GM21423 (cell line): Measurements from ENCODE around the gene COL16A1.

Experiments
- ATAC-seq: cut with Tn5 transposase; IDR thresholded peaks from one replicate; pipeline ENCODE4 v1.9.1; 2021; ENCODE audit warnings: mild to moderate bottlenecking, moderate library complexity; ENCODE audit not compliant: unreplicated experiment

The COL16A1 gene

DNA sequence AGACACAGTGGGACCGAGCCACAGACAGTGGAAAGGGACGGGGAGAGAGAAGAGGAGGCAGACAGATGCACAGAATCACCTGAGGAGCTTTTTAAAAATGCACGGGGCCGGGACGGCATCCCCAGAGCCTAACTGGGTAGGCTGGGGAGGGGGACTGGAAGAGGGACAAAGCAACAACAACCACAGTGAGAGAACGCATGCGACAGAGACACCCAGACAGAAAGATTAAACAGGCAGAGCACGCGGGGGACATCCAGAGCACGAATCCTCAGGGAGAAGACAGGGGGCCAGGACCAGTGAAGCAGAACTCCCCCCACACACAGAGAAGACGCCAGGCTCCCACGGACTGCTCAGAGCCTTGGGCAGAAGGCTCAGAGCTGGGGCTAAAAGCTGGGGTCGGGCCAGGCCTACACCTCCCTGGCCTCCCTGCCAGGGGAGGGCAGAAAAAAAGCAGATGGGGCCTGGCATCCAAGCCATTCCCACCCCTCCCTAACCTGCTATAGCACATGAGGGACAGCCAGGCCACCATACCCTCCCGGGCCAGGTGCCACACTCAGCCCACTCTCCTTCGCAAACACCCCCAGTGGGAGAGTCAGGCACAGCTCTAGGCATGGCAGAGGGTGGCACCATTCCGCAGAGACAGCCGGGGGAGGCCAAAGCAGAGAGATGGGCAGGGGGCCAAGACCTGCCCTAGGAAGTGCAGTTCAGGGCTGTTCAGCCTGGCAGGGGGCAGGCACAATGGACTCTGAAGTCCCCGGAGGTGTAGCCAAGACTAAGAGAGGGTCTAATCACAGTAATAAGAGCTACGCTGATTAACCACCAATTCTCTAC, 29.8 kb upstream of the COL16A1 start:
- ATAC-seq, result no peak

DNA sequence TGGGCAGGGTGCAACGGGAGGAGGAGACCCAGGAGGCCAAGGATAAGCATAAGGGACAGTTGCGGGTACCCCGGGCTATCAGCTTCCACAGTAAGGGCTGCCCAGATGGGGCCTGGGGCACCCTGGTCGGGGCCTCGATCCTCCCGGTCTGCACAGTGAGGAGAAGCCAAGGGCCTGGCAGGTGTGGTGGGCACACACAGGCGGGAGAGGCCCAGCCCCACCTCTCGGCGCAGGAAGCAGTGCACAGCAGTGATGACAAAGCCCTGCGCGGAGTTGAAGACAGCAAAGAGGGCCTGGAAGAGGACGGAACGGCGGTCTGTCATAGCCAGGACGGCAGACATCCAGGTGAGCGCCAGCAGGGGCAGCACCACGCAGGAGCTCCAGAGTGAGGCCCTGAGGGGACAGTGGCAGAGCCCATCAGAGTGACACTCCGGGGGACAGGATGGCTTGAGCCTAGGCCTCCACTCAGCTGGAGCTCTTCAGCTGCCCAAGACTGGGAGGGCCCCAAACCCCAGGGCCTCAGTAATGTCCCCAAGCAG, 29.0 kb upstream of the COL16A1 start:
- no peak for ATAC-seq

DNA sequence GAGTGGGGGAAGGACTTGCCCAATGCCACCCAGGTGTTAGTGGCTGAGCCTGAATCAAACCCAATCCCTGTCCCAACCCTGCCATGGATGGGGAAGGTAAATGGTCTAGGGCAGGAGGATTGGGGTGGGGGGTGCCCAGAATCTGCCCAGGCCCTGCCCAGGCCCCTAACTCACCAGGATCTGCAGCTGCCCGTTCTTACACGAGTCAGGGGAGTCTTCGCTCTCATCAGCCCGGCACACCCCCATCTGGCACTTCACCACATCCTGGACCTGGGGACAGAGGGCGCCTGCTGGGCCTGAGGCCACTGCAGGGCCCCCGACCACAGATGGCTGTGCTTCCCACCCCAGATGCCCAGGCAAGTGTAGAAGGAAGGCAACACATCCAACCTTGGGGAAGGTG, 28.5 kb upstream of the COL16A1 start:
- ATAC-seq, result no peak

DNA sequence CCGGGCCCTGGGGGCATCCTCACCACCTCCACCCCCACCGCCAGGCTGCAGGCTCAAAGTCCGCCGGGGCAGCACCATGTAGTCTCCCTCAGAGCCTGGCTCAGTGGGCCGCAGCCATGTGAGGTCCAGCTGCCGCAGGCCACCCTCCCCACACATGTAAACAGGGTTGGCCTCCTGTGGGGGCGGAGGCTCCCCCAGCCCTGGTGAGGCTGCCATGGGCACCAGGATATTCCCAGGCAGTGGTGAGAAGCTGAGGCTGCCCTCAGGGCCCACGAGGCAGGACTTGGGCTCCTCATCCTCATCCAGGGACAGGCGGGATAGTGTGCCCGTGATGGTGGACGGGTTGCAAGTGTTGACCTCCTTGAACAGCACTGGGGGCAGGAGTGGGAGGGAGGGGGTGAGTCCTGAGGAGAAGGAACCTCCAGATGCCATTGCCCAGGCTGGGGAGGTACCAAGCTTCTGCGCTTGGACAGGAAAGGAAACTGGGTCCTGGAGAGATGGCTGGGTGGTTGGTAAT, 27.3 kb upstream of the COL16A1 start:
- ATAC-seq, result no peak

DNA sequence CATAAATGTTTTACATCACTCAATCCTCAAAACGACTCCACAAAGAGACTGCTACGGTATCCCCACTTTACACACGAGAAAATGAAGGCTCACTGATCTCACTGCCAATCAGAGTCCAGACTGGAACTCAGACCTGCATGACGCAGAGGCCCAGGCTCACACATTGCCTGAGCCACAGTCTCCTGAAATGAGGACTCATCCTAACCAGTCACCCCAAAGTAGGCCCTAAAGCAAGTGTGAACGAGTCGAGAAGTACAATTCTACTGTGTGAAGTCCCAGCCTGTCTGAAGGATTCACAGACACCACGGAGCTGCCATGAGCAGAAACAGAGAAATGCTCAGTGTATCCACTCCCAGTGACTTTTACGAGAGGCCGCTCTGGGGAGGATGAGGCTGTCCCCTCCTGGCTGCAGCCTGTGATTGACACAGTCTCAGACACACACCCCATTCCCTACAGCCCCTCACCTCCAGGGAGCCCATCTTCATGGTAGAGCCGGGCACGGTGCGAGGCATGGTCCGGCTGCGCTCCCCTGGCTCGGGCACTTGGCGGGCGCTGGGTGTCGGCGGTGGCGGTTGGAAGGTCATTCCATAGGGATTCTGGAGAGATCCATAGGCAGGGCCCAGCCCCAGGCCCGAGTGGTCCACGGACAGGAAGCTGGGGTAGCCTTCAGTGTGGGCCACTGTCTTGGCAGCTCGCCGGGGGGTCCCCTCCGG, 26.7 kb upstream of the COL16A1 start:
- ATAC-seq, result no peak

DNA sequence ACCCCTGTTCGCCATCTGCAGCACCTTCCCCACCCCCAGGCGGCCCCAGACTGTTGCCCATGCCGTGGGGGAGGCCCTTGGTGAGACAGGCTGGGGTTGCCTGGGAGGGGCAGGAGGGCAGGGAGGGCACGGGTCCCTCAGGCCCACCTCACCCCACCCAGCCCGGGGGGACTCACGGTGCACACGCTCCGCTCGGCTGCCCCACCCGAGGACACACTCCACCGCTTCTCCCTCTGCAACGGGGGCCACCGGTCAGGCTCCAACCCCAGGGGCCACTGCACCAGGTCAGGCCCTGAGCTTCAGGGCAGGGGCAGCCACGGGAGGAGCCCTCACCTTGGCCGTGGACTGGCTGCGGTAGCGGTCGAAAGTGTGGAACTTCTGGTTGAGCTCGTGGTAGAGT, 24.0 kb upstream of the COL16A1 start:
- ATAC-seq, result no peak

DNA sequence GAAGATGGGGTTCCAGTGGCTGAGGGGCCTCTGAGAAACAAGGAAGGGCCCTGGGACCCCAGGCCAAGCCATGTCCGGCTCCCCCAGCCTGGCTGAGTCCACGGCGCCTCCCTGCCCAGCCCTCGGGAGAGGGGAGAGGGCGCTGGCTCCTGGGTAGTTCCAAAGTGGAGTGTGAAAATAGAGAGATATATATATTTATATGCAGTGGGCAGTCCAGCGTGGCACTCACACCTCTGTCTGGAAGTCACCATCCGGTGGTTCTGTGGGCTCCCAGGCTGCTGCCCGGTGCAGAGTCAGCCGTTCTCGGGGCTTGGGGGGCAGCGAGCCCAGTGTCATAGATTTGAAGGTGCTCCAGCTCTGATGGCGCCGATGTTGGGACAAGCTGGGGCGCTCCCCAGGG, 23.4 kb upstream of the COL16A1 start:
- no peak for ATAC-seq

DNA sequence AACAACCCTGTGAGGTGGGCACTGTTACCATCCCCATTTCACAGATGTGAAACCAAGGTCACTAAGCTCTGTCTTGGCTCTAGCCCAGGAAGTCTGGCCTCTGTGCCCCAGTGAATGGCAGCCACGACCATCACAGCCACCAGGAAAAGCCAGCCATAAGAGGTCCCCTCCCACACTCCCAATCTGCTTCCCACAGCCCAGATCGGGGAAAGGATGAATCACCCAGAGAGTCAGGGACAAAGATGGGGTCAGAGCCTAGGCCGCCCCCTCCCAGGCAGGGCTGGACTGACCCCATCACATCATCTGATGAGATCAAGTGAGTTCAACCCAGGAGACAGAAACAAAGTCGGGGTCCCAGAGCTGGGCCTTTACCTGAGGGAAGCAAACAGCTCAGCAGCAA, 22.9 kb upstream of the COL16A1 start:
- ATAC-seq, result no peak

DNA sequence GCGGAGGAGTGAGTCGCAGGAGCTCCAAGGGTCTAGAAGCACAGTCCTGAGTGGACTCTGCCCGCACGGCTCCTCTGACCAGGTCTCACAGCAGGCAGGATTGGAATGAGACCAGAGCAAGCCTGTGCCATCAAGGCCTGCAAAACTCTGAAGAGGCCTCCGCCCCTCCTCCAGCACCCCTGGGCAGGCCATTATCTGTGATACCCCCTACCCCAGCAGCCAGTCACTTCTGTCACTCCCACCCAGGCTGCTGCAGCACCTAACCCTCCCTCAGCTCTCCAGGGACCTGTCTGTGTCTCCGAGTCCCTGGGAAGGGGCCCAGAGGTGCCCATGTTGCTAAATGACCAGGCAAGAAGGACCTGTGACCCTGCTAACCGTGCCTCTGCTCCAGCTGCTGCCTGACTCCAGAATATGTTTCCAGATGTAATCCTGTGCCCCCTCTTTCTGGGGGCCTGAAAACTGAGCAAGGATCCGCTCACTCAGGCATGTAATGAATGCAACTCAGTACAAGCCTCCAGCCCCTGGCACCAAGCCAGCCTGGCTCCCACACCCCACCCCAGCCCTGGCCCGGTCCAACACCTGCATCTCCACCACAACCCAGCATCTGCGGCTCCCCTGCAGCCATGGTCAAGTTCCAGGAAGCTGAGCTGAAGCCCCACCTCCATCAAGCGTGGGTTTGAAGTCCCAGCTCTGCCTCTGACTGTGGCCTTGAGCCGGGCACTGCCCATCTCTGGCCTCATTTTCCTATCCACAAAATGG, 22.1 kb upstream of the COL16A1 start:
- ATAC-seq, result no peak

DNA sequence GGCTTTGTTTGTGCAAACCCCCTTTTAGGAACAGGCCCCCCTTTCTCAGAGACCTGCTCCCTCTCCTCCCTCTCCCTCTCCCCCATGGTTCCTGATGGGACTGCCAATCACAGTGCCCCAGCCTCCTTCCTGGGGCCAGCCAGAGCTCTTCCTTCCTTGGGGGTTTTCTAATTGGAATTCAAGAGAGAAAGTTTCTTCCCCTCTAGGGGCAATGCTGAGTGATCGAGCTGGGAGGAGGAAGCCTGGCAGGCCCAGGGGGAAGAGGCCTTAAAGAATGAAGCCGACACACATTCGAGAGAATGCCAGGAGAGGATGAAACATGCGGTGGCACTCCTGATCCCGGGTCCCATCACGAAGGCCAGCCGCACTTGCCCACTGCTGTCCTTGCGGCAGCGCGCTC, 21.3 kb upstream of the COL16A1 start:
- ATAC-seq, result no peak

DNA sequence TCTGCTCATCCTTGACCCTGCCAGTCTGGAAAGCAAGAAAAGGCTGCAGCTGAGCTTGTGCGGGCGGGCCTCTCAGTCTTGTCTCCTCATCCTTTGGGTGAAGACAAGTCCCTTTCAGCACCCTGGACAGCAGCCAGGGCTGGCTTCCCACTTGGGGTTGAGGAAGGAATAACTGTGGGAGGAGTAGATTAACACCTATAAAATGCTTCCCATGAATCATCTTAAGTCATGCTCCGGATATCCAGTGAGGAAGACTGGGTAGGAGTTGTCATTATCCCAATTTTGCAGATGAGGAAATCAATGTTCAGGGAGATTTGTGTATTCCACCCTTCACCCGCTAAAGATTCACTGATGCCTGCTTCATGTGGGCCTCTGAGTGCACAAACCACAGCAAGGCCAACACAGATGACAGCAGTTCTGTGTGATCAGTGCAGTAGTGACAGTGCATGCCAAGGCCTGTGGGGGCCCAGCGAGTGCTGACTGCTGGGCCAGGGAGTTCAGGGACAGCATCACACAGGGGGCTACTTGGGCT, 20.1 kb upstream of the COL16A1 start:
- ATAC-seq, result no peak

DNA sequence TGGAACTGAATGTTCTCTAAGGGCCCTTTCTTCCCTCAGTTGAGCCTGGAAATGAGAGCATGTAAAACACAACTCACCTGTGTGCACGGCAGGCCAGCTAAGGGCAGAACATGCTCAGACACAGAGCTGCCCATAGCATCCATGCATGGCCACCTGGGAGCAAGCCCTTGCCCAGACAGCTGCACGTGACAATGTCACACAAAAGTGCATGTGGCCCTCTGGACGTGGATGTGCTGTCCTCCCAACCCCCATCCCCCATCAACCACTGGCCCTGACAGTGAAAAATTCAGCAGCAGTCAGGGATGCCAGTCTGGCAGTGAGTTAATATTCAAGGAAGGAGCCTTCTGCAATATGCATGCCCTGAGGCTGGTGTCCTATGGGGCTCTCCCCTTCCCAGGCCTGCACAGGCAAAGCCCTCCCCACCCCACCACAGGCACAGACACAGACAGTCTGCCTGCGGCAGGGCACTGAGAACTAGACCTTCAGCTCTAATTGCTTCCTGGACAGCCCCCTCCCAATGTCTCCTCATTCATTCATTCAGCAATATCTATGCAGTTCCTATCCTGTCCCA, 14.6 kb upstream of the COL16A1 start:
- no peak for ATAC-seq

DNA sequence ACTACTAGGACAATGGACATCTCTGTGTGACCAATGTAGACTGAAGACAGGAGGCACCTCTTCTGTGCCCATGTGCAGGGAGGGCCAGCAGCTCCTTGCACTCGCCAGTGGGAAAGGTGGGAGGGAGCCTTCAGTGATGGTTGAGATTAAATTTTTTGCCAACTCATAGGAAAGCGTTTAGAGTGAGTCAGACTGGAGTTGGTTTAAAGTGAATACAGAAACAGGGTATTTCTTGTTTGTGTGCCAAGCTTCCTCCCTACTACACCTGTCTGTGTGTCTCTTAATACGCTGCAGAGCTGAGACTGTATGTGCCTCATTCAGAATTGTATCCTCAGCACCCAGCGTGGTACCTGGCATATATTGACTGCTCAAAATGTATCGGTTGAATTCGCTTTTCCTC, 13.5 kb upstream of the COL16A1 start:
- no peak for ATAC-seq

DNA sequence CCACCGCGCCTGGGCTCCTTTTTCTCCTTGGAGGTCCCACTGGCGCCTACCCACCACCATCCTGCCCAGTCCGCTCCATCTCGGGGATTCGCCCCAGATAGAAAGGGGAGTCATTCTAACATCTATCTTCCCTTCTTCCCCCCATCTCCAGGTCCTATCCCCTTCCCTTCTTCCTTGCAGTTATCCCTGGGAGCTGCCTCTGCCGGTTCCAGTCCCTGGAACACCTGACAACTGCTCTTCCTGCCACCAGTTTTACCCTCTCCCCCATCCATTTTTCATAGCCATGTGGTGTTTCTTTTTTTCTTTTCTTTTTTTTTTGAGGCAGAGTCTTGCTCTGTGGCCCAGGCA, 12.0 kb upstream of the COL16A1 start:
- ATAC-seq, result no peak

DNA sequence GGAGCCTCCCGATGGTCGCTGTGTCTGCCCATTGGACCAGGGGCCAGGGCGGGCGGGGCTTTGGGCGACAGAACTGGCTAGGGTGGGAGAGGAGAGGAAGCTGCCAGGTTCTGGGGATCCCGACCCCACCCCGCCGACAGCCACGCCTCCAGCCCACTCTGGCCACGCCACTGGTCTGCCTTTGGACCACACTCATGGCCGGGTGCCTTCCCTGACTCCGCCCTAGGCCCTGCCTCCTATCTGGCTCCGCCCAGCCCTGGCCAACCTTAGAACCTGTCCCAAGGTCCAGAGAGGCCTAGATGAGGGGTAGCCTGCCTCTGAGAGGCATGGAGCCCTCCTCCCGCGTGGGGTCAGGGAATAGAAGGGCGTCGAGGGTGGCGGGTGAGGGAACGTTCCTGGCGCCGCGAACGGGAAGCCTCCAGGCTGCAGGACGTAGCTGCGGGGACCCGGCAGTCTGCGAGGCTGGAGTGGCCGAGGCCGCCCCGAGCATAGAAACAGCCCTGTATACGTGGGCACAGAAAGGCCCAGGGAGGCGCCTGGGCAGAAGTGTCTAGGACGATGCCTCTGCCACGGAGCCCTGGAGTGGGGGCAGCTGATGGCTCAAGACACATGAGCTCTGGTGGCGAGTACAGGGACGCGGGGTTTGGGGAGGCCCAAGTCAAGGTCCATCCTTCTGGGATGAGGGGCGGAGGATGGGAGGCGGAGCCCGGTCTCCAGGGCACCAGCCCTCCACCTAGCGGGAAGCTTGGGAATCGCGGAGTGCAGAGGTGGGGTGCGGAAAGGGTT, 11.5 kb upstream of the COL16A1 start:
- ATAC-seq, result no peak

DNA sequence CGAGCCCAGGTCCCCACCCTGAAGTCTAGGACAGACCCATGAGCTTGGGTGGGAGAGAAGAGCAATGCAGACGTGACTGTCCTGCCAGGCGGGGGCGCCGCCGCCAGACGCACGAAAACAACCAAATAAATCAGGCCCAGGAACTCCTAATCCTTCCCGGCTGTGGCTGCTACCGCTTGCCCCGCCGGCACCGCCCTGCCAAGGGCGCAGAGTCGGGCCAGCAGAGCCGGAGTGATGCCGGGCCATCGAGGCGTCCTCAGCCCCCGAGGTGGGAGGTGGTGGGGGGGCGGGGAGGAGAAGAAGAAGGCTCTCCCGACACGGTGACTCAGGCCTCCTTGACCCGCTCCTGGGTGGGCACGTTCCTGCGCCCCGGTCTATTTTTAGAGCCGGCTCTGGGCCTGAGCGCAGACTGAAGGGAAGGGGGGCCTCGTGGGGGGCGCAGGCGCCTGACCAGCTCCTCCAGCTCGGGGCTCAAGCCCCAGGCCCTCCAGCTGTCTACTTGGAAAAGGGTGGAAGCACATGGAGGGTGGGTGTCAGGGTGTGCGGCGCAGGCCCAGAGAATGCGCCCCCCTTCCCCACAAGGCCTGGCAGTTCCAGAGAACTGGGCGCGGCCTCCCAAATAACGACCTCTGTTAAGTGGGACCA, 10.7 kb upstream of the COL16A1 start:
- ATAC-seq, result no peak

DNA sequence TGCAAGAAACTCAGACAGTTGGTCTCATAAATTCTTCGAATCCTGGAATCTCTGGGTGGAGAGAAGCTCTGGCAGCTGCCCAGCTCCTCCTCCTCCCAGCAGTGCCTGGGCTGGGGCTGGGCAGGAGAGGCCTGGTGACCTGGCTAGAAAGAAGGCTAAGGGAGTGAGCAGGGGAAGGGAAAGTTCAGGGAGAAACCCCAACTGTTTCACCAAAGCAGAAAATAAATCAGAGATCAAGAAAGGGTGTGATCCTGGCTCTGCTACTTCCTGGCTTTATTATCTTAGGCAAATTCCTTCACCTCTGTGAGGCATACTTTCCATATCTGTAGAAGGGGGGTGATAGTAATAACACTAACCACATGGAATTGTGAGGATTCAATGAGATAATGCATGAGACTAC, 8.8 kb upstream of the COL16A1 start:
- ATAC-seq, result no peak

DNA sequence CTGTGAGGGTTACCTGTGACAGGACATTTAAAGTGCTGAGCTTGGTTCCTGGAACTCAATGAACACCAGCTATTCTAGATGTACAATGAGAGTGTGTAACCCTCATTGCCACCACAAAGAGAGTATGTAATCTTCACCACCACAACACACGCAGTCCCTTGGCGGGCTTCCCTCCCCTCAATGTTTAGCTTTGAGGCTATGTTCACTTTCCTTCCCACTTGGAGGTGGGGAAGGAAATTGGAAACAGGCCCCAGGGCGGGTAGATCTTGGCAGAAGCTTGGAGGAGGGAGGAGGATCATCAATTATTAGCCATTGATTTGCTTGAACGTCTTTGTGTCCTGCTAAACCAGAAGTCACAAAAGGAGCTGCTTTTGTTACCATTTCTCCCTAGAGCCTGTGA, 8.3 kb upstream of the COL16A1 start:
- ATAC-seq, result no peak

DNA sequence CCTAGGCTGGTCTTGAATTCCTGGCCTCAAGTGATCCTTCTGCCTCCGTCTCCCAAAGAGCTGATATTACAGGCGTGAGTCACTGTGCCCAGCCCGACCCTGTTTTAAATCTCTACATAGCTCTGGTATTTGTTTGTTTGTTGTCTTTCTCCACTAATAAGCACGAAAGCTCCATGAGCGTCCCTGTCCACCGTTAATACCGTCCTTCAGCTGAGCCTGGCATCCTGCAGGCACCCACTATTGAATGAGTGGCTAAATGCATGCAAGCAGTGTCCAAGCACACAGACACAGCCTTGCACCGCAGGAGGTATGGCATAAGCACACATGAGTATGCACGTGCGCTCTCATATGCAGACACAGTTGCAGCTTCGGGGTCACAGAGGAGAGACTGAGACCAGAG, 4.5 kb upstream of the COL16A1 start:
- ATAC-seq, result no peak

DNA sequence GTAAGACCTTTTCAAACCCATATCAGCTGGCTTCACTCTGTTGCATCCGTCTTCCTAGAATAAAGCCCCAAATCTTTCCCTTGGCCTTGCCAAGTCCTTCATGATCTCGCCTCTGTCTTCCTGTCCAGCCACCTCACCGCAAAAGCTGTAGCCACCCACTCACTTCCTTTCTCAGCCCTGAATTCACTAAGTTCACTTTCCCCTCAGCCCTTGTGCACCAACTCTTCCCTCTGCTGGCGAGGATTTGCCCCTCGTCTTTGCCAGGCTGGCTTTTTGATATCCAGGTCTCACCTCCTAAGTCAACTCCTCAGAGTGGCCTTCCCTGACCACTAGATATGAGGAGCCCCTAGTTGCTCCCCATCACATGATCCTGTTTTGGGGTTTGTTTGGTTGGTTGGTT, 3.9 kb upstream of the COL16A1 start:
- ATAC-seq, result no peak
